Testis (tissue), 2 donors: ENCODE results near the gene ITPK1.

Experiments used
- POLR2A ChIP-seq: fragments of 450-650 bp; IDR thresholded peaks from one replicate; pipeline ENCODE4 v1.6.1; 2017; ENCODE audit warnings: antibody characterized with exemption, mild to moderate bottlenecking, moderate library complexity
- TF ChIP-seq, protein P1 (sequence below), 3 experiments: fragments of 450-650 bp in 2 of 3; fragments of 200-600 bp in 1 of 3; sonication (generic) in 1 of 3; IDR thresholded peaks; one replicate each; pipeline ENCODE4 v1.5.1; 2016 to 2019; ENCODE audit warnings: antibody characterized with exemption in 3 of 3, mild to moderate bottlenecking in 2 of 3, moderate library complexity in 1 of 3

GRCh38 chr14:93108105-93108504, 7.6 kb downstream of the ITPK1 start:
- TF ChIP-seq, protein P1, sequence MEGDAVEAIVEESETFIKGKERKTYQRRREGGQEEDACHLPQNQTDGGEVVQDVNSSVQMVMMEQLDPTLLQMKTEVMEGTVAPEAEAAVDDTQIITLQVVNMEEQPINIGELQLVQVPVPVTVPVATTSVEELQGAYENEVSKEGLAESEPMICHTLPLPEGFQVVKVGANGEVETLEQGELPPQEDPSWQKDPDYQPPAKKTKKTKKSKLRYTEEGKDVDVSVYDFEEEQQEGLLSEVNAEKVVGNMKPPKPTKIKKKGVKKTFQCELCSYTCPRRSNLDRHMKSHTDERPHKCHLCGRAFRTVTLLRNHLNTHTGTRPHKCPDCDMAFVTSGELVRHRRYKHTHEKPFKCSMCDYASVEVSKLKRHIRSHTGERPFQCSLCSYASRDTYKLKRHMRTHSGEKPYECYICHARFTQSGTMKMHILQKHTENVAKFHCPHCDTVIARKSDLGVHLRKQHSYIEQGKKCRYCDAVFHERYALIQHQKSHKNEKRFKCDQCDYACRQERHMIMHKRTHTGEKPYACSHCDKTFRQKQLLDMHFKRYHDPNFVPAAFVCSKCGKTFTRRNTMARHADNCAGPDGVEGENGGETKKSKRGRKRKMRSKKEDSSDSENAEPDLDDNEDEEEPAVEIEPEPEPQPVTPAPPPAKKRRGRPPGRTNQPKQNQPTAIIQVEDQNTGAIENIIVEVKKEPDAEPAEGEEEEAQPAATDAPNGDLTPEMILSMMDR (IDR thresholded peaks at IDR 0.05) = no peak
- TF ChIP-seq POLR2A = no peak
